Stimulated activated CD8-positive, alpha-beta memory T cell treated with anti-CD3 and anti-CD28 coated beads, Interleukin-15, amount 100 ng/mL, for 24 hours (primary cell): Measurements from ENCODE around the gene RET.

ENCODE experiments used
- DNase-seq: peaks from one replicate; pipeline ENCODE4 v3.0.0-alpha.2; 2020; ENCODE audit warnings: low read depth

The RET gene

GRCh38 chr10:43173120-43173519, 96.3 kb downstream of the RET start:
- DNase-seq: no peak

GRCh38 chr10:43174969-43175368, 98.1 kb downstream of the RET start:
- DNase-seq: no peak

DNA sequence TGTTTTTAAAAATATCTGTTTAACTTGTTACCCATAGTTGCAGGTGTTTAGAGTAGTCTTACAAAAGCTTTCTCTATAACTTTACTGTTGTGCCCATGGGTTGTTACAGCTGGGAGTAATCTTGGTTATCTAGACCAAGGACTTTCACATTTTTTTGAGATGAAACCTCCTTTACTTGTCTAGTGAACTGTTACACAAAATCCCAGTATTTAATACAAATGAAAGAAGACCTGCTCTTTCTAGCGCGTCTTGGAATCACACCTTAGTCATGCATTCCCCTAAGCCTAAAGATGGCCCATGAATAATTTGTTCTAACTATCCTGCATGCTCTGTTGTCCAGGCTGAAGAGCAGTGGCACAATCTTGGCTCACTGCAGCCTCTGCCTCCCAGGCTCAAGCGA, 99.4 kb downstream of the RET start:
- no peak for DNase-seq

DNA sequence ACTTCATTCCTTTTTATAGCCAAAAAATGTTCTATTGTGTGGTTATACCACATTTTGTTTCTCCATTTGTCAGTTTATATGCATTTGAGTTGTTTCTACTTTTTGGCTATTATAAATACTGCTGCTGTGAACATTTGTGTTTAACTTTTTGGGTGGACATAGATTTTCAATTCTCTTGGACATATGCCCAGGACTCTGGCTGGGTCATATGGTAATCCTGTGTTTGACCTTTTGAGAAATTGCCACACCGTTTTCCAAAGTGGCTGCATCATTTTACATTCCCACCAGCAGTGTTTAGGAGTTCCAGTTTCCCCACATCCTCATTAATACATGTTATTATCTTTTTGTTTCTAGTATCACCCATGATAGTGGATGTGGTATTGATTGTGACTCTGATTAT, 100.7 kb downstream of the RET start:
- DNase-seq: no peak
